Measurements from ENCODE around the gene LRRN3.

The LRRN3 gene

DNA sequence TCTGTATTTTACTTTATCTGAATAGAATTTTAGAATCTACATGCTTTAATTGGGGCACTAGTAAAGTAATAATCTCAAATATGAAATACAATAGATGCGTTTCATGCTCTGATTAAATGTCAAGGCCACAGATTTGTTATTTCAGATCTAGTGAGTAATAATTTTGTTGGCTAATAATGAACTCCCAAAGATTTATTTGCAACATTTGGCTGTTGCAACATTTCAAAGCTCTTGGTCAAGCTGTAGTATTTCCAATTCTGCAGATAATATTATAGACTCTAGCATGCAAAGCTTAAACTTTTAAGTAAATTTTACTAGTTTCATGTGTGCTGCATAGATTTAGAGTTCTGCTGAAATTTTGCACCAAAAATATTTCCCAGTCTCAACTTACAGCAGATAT is 16.7 kb downstream of the LRRN3 start:
- DNase-seq (ENCODE audit: low read depth) = no peak

DNA sequence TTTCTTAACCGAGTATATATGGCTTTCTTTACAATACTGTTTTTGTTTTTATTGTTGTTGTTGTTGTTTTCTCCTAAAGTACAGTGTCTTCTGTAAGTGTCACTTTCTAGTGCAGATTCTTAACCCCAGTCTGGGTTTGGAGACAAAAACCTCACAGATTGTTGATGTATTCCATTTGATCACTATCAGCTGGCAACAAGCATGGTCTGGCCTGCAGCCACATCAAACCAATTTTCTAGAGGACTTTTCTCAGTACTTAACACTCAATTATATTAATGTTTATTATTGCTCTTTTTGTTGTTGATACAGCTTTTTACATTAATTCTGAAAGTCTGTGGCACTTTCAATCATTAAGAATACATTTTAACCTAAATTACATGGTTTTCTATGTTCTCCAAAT is 17.1 kb downstream of the LRRN3 start:
- DNase-seq (ENCODE audit: low read depth) = no peak

DNA sequence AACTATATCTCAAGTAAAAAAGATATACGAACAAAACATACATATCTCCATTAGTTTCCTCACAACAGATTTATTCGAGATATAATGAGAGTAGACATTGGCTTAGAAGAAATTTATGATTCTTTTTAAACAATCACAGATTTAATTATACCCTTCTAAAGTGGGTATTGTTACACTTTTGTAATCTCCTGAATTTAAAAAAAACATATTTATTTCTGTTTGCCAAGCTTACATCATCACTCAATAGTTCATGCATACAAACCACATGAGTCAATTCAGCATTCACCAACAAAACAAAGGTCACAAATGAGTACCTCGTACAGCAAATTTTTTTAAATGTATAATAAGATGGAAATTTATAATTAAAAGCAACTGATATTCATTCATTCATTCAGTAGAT is 17.6 kb downstream of the LRRN3 start:
- DNase-seq (ENCODE audit: low read depth) = peak; percentile 4

DNA sequence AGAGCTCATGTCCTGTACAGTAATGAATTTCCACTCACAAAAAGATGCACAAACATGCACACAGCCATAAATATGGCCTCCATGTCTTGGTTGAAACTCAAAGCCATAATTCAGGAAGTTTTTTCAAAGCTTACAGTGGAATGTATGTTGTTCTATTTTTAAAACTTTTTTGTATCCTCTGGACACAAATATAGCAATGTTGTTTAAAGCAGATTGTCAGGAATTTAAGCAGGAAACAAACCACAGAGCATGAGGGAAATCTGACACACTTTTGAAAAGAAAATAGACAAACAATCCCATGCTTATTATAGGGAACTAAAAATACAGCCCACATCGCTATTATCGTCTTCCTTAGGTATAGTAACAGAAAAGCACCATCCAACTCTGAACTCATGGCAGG is 21.5 kb downstream of the LRRN3 start:
- DNase-seq (ENCODE audit: low read depth) = no peak

DNA sequence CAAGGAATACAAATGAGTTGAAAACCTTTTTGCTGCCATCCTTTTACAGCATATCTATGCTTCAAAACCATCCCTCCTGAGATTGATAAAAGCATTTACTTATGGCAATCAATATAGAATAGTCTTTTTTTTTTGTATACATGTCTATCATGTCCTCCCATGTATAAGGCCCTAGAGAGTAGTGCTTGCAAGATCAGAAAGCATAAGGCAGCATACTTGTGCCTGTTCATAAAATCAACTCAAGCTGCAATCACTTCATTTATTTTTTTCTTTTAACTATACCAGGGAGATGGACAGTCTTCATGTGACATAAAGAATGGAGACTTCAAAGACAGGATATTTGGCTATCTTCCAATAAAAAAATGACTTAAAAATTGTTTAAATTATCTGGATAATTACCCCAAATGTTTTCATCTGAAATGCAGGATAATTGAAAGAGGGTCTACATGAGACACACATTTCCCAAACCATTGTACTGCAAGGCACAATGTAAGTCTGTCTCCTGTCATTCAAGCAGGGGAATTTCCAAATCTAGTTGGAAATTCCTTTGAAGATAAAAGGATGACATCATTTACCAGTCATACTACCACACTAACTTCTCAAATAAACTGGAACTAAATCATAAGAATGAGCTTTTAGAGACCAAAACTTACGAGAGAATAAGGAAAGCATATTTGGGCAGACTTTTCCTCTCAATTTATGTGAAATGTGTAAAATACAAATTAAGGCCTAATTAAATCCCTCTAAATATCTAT is 22.5 kb downstream of the LRRN3 start:
- peak; percentile 31 for DNase-seq (ENCODE audit: low read depth)

DNA sequence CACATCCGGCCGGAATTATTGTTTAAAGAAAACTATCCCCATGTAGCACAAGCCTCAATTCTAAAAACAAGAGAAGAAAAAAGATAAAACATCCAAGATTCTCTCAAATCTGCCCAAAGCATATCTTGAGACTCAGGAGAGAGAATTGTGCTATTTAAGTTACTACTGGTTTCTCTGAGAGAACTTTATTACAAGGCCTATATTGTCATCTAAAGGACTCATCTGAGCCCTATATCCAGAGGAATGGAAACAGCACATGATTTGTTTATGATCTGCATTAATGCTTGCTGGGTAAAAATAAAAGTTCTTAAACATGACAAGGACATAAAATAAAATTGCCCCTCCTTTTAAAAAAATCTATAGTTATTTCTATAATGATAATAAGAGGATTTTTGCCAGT is 25.0 kb downstream of the LRRN3 start:
- DNase-seq (ENCODE audit: low read depth) = no peak

DNA sequence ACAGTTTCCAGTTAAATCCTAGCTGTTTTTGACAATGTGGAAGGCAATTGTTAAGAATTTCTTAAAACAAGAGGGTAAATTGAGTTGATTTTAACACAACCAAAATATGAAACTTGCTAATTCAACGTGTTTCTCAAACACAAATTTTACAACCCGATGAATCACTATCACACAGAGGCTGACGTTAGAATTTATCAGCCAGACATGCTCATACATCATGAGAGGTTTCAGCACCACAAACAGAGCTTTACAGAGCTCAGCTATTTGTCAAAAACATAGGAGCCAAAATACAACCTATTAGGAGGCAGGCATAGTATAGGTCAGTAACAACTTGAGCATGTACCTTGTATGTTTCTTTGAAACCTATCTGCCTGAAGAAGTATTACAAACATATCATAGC is 36.1 kb downstream of the LRRN3 start:
- no peak for DNase-seq (ENCODE audit: low read depth)

DNA sequence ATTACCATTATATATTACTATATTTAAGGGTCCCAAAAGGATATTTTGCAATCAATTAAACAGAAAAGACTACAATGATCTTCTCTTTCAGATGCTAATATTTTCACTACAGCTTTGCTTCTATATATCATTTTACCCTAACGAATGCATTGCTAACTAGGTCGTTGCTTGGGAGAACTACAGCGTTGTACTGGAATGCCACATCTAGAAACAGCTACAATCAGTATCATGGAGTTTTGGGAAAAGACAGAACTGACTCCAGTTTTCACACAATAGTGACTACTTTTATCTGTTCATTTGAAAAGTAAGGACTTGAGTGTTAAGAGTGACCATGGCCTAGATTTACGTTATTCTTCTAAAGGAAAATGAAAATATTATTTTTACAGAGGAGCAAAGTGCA is 38.5 kb downstream of the LRRN3 start:
- no peak for DNase-seq (ENCODE audit: low read depth)

DNA sequence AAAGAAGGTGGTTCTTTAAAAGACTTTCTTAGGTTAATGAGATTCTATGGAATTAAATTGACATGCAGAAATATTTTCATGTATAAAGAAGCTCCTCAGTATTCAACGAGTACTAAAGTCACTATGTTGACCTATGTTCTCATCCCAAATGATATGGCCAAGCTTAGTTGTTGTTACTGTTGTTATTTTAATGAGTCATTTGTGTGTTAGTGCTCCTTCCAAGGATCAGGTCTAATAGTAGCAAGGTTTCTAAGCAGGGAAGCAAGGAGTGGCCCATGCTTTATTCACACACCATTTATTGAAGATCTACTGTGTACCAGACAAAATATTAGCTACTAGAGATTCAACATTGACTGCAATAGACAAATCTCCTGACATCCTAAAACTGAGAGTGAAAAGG is 41.9 kb downstream of the LRRN3 start:
- DNase-seq (ENCODE audit: low read depth) = no peak

DNA sequence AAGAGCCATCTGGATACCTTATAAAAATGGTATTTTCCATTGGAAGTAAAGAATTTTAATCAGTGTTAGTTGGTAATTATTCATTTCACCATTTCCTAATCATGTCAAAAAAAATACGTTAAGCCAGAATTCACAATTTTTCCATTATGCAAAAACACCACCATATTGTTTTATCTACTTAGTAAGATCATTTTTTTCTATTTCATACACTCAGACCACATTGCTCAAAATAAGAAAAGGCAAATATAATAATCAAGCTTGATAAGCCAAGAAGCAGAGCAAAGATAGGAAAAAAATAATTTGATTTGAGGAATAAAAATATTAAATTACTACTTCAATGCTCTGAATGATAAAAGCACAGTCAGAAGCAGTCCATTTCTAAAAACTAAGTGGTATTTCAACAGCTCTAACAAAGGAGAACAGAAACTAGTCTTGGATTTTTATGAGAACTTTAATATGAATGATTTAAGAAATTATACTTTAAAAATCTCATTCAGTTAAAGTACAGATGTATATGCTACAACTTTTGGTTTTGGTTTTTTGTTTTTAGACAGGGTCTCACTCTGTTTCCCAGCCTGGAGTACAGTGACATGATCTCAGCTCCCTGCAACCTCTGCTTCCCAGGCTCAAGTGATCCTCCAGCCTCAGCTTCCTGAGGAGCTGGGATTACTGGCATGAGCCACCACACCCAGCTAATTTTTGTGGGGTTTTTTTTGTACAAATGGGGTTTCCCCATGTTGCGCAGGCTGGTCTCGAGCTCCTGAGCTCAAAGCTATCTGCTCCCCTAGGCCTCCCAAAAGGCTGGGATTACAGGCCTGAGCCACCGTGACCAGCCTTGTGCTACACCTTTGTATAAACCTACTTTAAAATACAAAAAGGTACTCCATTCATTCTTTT is 46.6 kb downstream of the LRRN3 start:
- no peak for DNase-seq (ENCODE audit: low read depth)

DNA sequence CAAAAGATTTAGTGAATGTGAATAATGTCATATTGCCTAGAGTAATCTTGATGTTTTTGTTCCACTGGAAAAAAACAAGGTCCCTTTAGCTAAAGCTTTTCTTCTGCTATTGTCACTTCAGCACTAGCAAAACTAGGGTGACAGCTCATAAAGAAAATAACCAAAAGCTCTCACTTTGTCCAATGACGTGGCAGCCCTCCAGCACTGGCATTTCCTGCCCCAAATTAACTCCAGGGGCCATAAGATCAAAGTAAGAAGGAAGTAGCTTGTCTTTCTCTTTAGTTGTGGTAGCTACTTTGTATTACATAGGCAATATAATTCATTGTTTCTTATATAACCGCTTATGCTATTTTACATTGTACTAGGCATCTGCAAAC is 47.3 kb downstream of the LRRN3 start:
- no peak for DNase-seq (ENCODE audit: low read depth)

DNA sequence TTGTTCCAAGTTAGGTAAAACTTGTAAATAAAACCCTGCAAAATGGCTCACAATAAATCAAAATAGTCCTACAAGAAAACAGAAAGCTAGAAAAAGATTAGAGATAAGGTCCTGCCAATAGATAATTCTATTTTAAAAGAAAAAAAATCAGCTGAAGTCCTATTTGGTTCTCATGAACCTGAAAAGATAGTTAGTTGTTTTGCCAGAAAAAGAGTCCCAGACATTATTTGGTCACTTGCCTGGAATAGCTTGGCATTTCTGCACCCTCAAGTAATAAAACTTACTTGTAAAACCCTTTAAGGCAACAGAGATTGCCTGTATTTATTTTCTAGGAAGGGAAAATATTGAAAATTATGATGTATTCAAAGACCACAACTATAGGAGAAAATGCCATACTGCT is 47.7 kb downstream of the LRRN3 start:
- DNase-seq (ENCODE audit: low read depth) = no peak

DNA sequence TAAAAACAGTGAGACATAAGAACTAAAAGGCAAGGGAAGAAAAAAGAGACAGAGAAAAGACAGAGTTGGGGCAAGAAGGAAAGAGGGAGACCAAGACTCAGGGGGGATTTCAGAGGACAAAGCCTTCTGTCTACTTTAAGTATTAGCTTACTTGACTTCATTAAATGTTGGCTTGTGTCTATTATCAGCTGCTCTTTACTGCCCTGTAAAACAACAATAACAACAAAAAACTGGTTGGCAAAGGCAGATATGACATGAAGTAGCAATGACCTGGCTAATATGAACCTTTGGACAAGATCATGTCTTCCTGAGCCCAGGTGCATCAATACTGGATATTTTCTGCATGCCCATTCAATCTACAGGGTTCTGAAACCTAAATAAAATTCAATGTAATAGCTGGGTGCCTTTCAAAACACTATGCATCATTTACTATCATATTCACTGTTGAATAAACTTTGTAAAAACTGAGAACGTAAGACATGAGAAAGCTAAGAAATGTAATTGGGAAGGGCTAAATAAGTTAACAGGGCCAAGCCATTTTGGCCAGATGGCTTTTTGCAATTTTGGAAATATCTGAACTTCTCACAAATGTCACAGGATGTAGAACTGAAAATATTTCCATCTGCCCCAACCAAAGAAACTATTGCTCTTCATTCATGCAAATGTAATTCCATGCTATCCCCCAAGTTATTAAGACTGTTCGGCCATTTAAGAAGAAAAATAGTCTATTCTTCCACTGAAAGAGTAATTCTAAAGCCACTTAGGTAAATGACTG is 49.4 kb downstream of the LRRN3 start:
- no peak for DNase-seq (ENCODE audit: low read depth)

DNA sequence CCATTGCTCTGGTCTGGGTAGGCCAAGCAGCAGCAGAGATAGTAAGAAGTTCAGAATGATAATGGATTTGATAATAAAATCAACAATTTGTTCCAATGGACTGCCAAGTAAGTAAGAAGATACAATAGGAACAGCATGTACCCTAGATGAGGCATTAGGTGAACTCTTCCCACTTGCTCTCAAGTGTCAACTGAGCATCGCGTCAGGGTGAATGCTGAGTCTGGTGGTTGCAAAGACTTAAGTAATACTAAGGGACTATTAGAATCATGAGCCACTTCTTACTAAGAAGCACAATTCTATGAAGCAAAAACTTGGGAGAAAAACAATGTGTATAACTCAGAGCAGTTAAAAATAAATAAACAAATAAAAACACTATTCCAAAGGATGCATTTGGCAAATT is 54.5 kb downstream of the LRRN3 start:
- DNase-seq (ENCODE audit: low read depth) = no peak

DNA sequence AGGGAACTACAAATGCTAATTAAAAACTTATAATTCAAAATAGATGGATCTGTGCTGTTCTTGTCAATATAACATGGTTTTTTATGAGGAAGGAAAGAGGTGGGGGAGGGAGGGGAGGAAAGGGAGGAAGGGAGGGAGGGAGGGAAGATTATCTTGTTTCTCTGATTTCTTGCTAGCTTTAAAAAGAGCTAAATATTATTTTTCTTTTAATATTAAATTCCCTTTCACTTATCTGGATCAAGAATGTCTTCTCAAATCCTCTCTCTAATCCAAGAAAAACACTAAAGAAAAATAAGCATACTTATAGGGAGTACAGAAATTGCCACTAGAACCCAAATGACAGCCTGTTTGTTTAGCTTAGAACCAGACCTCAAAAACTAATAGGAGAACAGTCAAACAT is 55.2 kb downstream of the LRRN3 start:
- DNase-seq (ENCODE audit: low read depth) = no peak

DNA sequence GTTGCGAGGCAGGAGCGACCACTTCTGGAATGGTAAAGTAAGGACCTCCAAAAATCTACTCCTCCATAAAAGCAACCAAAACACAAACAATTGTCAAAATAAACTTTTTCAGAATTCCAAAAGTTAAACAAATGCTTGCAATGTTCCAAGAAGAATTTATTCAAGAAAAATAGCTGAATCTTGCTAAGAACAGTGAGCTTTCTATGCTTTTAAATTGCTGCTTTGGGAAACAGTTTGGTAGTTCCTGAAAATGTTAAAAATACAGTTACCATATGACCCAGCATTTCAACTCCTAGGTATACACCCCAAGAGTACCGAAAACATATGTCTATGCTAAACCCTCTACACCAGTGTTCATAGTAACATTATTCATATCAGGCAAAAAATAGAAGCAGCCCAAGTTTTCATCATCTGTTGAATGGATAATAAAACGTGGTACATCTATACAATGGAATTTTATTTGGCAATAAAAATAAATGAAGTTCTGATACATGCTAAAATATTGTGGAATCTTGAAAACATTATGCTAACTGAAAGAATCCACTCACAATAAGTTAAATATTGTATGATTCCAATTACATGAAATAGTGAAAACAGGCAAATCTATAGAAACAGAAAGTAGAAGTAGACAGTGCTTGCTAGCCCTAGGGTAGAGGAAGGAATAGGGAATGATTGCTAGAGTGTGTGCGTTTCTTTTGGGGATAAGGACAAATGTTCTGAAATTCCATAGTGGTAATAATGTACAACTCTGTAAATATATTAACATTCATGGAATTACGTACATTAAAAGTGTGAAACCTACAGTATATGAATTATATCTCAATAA is 57.0 kb downstream of the LRRN3 start:
- DNase-seq (ENCODE audit: low read depth) = no peak

DNA sequence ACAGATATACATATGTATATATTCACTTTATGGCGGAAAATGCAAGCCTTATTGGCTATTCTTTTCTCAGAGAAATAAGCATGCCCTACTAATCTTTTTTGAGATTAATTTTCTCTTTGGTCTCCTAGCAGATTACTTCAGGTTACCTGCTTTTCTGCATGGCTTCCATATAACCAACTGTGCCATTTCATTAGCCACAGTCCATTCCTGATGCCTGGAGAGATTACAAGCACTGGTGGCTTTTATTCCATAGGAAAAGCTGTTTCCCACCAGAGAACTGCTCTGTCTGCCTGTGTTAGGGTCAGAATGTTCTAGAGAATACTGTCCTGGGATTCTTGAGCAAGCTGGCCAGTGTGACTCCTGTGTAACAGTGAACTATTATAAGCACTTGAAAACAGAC is 59.8 kb downstream of the LRRN3 start:
- no peak for DNase-seq (ENCODE audit: low read depth)

DNA sequence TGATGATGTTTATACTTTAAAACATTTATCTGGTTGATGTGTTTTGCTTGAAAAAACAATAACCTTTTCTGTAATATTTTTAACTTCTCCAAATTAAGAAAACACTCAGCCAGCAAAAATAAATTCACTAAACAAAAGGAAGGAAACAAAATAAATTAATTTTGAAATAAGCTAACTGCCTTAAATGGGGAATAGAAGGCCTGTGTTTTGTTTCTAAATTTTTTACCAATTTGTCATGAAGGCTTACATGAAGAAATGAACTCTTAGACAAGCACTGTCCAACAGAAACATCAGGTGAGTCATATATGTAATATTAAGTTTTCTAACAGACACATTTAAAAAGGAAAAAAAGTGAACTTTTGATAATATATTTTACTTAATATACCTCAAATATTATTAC is 68.5 kb downstream of the LRRN3 start:
- no peak for DNase-seq (ENCODE audit: low read depth)

DNA sequence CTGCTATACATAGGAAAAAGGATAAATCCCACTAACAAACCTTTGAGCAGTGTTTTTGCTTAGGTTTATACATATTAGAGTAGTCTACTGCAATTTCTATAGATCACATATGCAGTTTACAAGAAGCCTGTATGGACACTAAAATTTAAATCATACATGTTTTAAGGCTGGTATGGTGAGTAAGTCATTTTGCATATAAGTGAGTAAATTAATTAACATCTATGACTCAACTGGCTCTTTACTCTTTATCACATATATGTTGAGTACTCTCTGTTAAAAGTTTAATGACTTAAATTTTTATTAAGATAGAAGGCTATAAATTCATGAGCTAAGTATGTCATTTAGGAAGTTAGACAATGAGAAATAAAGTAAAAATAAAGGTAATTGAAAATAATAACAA is 69.4 kb downstream of the LRRN3 start:
- DNase-seq (ENCODE audit: low read depth) = no peak

DNA sequence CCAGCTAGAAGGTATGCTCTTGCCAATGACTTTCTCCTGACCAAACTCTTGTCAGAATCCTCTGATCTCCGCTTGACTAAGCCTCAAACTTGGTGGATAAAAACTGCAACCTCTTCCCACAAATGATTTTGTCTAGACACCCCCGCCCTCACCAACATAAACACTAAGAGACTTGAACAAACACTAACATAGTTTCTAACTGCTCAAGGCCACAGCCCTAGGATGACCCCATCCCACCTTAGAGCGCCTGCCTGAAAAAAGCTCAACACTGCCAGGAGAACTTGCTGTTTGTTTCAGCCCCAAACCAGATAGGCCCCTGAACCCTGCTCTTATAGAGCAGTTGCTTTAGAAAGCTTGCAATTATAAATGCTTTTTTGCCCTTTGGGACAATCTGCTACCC is 71.8 kb downstream of the LRRN3 start:
- DNase-seq (ENCODE audit: low read depth) = no peak

DNA sequence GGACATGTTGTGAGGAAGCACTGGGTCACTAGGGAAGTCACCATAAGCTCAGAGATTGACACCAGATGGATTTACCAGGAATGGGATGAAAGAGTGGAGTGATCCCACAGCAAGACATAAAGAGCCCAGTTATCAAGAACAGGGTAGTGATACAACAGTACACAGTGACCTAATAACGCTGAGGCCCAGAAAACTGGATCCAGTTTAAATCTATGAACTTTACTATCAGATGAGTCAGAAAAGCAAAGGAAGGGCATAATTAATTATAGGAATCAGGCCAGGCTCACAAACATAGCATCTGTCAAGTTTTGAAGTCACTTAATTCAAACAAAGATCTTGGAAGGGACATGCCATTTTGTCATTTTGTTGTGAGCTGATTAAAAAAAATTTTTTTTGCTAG is 73.5 kb downstream of the LRRN3 start:
- DNase-seq (ENCODE audit: low read depth) = no peak

DNA sequence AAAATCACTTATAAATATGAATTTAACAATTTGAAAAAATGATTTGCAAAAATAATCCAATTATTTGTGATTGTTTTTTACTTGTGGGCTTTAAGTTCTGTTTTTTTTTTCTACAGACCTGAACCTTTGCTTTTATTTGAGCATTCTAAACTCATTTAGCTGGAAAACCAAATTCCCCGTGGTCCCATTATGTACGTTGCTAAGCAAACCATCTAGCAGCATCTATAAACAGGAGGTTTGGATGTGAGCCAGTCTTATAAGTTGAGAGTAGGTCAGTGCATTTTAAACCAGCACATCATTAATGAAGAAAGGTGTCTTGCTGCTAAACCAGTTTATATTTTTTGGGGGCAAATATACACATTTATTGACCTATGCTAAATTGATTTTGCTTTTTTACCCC is 77.3 kb downstream of the LRRN3 start:
- DNase-seq (ENCODE audit: low read depth) = no peak

All from HS-5 (cell line).